Measurements from ENCODE around the gene RASL10A.

RASL10A gene

DNA sequence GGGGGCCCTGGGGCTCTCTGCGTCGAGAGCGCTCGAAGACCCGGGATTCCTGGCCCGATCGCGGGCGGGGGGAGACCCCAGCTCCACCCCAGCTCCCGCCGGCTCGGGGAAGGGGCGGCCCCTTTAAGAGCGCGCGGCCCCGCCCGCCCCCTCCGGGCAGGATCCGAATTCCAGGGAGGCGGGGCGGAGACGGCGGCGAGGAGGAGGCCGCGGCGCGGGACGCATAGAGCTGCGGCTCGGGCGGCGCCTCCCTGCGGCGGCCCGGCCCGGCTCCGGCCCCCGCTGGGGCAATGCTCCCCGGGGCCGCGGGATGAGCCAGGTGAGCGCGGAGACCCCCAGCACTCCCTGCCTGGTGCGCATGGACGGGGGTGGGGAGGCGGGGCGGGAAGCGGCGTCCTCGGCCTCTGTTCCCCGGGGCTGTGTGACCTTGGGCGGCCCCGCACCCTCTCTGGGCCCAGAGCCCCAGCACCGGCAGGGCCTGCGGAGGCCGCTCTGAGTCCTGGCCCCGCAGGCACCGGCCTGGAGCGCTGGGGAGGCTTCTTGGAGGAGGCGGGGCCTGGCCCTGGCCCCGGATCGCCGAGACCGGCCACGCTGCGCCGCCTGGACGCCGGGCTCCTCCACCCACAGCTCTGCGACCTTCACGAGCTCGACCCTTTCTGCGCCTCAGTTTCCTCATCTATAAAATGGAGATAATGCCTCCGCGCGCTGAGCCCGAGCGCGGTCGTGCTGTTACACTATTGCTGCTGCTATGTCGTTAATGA lies 8.5 kb downstream of the RASL10A start:
- DNase-seq, result peak in 35 of 51 donors; percentile 27 to 78 (median 60)

- peak in 41 of 51 donors; percentile 36 to 82 (median 68) for DNase-seq
Measured at GRCh38 chr22:29306175-29306834, 9.2 kb downstream of the RASL10A start, which contains the start of gene GAS2L1. Gene GAS2L1 (plus strand): TSS chr22:29306650. CDS start chr22:29308106, 1,456 bp downstream.

- no peak for DNase-seq
Measured at GRCh38 chr22:29305836-29306174, 9.7 kb downstream of the RASL10A start.

DNA sequence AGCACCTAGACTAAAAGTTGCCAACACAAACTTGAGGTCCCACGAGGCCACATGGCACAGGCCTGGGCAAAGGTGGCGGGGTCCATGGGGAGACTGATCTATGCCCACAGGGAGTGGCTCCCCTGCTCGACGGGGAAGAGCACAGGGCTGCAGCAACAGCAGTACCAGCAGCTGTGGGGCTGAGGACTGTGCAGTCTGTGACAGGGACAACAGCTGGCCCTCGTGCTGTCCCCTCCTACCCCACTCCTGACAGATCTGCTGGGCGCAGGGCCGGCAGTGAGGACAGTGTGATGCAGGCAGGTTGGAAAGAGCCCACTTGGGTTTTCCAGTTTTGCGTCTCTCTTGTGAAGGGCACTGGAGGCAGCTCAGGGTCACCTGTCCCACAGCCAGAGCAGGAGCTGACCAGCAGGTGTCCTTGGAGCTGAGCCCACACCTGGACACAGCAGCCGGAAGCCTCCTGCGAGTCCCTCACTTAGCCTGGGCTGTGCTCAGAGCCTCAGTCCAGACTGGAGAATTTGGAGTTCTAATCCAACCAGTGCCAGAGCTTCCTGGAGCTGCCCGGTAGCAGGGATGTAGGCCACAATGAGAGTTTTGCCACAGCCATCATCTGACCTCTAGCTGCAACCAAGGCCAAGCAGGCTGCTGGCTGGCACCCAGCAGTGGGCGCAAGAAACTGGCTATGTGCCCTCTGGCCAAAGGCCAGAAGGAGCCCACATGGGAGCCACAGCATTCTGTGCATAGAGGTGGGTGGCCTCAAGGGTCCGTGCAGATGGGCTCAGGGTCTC lies 12.6 kb downstream of the RASL10A start:
- DNase-seq, result peak in 14 of 51 donors; percentile 17 to 63 (median 49)

- DNase-seq, result peak in 10 of 51 donors; percentile 27 to 66 (median 40)
Measured at GRCh38 chr22:29302402-29302680, 13.2 kb downstream of the RASL10A start.

DNA sequence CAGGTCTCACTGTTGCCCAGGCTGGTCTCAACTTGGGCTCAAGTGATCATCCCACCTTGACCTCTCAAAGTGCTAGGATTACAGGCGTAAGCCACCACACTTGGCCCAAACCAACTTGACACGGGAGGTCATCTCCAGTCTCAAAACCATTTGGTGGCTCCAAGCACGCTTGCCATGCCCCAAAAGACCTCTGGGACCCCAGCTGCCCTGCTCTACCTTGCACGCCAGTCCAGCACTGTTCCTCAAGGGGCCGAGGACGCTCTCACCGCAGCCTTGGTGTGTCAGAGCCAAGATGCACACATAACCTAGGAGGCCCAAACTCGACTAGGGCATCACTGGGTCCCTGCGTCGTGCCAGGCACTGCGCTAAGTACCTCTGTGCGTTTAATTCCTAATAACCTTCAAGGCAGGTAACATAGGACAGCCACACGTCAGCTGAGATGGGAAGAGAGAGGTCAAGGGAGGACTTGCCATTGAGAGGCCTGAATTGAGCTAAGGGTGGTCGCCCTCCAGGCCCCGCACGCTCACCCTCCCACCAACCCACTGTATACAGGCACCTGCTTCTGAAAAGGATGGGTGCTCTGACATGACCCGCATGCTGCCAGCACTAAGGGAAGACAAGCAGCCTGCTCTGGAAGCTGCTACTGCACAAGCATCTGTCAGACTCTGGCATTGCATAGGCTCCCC lies 13.6 kb downstream of the RASL10A start:
- no peak for DNase-seq

- no peak for DNase-seq
Measured at GRCh38 chr22:29300807-29301601, 14.5 kb downstream of the RASL10A start.

GRCh38 chr22:29300467-29300806 lies 15.1 kb downstream of the RASL10A start:
- DNase-seq, result no peak

DNA sequence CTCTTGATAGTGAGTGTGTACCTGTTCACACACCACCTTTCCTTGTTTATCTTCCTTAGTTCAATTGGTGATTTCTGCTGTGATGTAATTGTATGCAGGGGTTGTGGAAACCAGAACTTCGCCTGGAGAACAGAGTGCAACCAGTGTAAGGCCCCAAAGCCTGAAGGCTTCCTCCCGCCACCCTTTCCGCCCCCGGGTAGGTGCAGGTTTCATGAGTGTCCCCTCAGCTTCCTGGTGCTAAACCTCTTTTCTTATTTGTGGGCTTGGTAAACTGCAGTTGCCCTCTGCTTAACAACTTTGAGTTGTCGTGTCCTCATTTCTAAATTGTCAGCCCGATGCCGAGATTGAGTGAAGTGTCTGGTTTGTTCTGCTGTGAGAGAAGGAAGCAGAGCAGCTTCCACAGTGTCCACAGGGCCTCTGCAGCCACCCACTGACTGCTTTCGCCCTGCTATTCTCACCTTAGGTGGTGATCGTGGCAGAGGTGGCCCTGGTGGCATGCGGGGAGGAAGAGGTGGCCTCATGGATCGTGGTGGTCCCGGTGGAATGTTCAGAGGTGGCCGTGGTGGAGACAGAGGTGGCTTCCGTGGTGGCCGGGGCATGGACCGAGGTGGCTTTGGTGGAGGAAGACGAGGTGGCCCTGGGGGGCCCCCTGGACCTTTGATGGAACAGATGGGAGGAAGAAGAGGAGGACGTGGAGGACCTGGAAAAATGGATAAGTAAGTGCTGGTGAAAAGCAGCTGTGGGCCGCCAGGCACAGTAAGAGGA lies 16.2 kb downstream of the RASL10A start:
- no peak for DNase-seq

- DNase-seq, result no peak
Measured at GRCh38 chr22:29298641-29299040, 16.9 kb downstream of the RASL10A start.

GRCh38 chr22:29292379-29292778 lies 23.1 kb downstream of the RASL10A start:
- DNase-seq, result no peak

- peak in 1 of 51 donors; percentile 25 for DNase-seq
Measured at GRCh38 chr22:29291215-29291614, 24.3 kb downstream of the RASL10A start.

DNA sequence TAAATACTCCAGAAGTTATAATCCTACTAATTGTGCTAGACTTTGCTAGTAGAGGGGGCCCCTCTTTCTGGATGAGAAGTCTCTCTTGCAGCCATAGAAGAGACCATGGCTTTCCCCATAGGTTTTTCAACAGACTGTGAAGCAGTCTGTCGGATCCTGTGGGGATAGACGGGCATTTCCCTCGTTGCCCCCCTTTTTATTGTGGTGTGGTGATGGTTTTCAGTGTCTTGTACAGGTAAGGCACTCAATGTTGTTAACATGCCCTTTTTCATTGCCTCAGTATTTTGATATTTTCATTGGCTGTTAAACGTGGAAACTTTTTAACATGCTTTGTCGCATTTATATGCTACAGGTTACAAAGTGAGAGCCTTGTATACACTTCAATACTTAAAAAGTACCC lies 25.4 kb downstream of the RASL10A start:
- DNase-seq, result no peak

GRCh38 chr22:29288837-29289236 lies 26.7 kb downstream of the RASL10A start:
- DNase-seq, result no peak

DNA sequence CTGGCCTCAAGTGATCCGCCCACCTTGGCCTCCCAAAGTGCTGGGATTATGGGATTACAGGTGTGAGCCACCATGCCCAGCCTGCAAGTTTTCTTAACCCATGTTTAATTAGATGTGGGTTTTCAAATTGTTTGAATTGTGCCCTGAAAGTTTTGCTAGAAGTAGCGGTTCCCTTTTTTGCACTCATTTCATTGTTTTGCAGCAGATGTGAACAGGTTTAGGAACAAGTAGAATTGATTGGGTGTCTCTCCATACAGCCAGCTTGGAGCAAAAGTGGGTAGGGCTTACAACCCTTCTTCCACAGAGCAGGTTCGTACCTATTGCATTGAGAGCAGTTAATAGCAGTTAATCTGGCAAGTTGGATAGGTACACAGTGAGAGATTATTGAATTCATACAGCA lies 31.3 kb downstream of the RASL10A start:
- no peak for DNase-seq

DNA sequence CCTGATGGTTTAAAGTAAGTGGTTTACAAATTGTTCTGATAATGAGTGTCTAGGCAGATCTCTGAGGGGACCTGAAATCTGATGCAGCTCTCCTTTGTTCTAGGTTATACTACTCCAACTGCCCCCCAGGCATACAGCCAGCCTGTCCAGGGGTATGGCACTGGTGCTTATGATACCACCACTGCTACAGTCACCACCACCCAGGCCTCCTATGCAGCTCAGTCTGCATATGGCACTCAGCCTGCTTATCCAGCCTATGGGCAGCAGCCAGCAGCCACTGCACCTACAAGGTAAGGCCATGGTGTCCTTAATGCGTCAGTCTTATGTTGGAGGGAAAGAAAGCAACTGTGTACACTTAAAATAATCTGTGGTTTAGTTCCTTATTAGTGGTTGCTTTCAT lies 37.6 kb downstream of the RASL10A start:
- DNase-seq, result no peak

DNA sequence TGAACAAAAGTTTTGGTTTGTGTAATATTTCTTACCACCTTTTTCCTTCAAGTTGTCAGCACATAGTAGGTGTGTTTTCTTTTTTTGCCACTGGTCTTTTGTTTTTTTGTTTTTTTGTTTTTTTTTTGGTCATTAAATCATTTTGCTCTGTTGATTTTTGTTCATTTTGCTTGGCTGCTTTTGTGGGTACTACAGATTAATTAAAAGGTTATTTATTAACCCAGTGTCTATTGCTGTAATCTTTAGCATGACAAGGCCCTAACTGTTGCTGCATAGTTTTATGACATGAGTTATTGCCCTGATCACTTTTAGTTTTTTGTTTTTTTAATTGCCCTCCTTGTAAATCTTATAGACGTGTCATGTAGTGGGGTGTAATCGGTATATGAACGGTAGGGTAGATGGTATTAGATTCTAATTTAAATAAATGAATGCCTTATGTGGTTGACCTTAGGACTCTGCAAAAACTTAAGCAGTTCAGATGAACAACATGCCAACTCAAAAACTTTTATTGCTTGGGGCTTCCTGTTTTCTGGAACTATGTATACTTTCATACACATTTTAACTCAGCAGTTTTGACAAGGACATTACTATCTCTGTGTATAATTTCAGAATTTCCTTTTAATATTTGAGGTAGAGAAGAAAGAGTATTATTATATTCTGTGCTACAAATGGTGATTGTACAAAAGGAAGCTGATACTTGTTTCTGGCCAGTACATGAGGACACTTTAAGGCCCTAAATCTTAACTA lies 39.5 kb downstream of the RASL10A start:
- no peak for DNase-seq

- DNase-seq, result no peak
Measured at GRCh38 chr22:29275167-29275566, 40.3 kb downstream of the RASL10A start.

- DNase-seq, result peak in 1 of 51 donors; percentile 10
Measured at GRCh38 chr22:29272624-29273023, 42.9 kb downstream of the RASL10A start.

Measured in hypothalamus (tissue), 51 donors.